Left lung (tissue), 10 donors: Measurements from ENCODE around the gene WNT1. TPM values are rescaled to one million over a fixed set of nuclear protein-coding genes. Genes with fewer than 3 reads are reported as not detected.
A peak's percentile ranks its signal among the peaks of the same experiment; 100 is the strongest.

ENCODE experiments used
- ATAC-seq: fragments of 200-7000 bp; cut with Tn5 transposase; one replicate; pipeline ENCODE4 v1.9.1; 2020; ENCODE audit warnings: moderate library complexity
- DNase-seq, 4 donors: peaks; one replicate each; pipeline ENCODE4 v3.0.0-alpha.2; 2013 to 2020
- H3K27ac ChIP-seq, 2 donors: fragments of 200-600 bp; sonication (generic) in 1 of 2; one replicate each; pipeline versions ENCODE4 v1.5.0 to v1.8.0; 2020 to 2021
- H3K27me3 ChIP-seq, 2 donors: fragments of 200-600 bp; sonication (generic) in 1 of 2; one replicate each; pipeline versions ENCODE4 v1.5.0 to v1.8.0; 2020 to 2021
- H3K36me3 ChIP-seq, 2 donors: fragments of 200-600 bp; sonication (generic) in 1 of 2; one replicate each; pipeline versions ENCODE4 v1.5.0 to v1.8.0; 2020 to 2021
- H3K4me1 ChIP-seq, 2 donors: fragments of 200-600 bp; one replicate each; pipeline ENCODE4 v1.8.0; 2021
- H3K4me3 ChIP-seq, 2 donors: fragments of 200-600 bp; sonication (generic) in 1 of 2; one replicate each; pipeline versions ENCODE4 v1.5.0 to v1.8.0; 2020 to 2021; ENCODE audit warnings: mild to moderate bottlenecking in 1 of 2
- H3K9me3 ChIP-seq, 2 donors: fragments of 200-600 bp; sonication (generic) in 1 of 2; one replicate each; pipeline versions ENCODE4 v1.5.0 to v1.8.0; 2020 to 2021
- intact Hi-C, 2 donors: fragments of 100-400 bp; cut with DNase I; formaldehyde crosslinking; loops; one replicate each; pipeline versions ENCODE4 v1.11.2 to v1.14.2; 2022
- polyA plus RNA-seq, 6 donors: library from polyadenylated mRNA; unstranded; fragments of 120-200 nt; gene quantifications; one replicate each; pipeline ENCODE4 v1.2.1, GENCODE V29; 2013; ENCODE audit not compliant: insufficient read length in 6 of 6
- total RNA-seq, 2 donors: library from RNA; stranded (reverse); fragmentation: NEBNext Ultra II Directional; extraction: Animal tissue kit (Norgen Biotek cat#: 25700); gene quantifications; one replicate each; pipeline ENCODE4 v1.2.1, GENCODE V29; 2021
- TF ChIP-seq, protein P1 (sequence below), 2 donors: fragments of 200-600 bp; sonication (generic) in 1 of 2; IDR thresholded peaks; one replicate each; pipeline versions ENCODE4 v1.5.0 to v1.8.0; 2021; ENCODE audit warnings: antibody characterized with exemption in 2 of 2
- donor health status: DM: no; HTN: yes; CAD: no.
- donor health status: DM: no; HTN: no; CAD: no.

Gene WNT1
- total and polyA plus RNA-seq, 8 donors: not detected

DNA sequence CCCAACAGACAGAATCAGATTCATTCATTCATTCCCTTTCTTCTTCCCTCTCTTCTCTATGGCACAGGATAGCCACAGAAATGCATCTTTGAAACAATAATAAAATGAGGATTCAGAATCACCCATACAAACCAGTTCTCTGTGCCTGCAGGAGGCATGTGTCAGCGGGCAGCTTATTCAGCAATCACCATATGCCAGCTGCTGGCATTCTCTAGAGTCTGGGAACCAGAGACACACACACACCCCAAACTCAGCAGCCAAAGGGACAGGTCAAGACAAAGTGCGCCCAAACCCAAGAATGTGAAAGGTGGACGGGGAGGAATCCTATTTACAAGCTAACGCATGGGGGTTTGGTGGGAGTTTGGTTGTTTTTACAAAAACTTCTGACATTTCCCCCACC lies 34.9 kb upstream of the WNT1 start:
- H3K9me3 ChIP-seq: no peaks in the 10 kb centered on the region
- no peak for DNase-seq
- no peak overlapping the region for H3K27ac ChIP-seq
- H3K4me3 ChIP-seq: no peak overlapping the region
- intact Hi-C loops: no loop called here
- no peak for ATAC-seq
- H3K27me3 ChIP-seq: no peaks in the 10 kb centered on the region
- TF ChIP-seq, protein P1, sequence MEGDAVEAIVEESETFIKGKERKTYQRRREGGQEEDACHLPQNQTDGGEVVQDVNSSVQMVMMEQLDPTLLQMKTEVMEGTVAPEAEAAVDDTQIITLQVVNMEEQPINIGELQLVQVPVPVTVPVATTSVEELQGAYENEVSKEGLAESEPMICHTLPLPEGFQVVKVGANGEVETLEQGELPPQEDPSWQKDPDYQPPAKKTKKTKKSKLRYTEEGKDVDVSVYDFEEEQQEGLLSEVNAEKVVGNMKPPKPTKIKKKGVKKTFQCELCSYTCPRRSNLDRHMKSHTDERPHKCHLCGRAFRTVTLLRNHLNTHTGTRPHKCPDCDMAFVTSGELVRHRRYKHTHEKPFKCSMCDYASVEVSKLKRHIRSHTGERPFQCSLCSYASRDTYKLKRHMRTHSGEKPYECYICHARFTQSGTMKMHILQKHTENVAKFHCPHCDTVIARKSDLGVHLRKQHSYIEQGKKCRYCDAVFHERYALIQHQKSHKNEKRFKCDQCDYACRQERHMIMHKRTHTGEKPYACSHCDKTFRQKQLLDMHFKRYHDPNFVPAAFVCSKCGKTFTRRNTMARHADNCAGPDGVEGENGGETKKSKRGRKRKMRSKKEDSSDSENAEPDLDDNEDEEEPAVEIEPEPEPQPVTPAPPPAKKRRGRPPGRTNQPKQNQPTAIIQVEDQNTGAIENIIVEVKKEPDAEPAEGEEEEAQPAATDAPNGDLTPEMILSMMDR (IDR thresholded peaks at IDR 0.05): no peak
- peaks cover 0 to 9% of the 10 kb centered on the region in 2 donors for H3K4me1 ChIP-seq
- peaks cover 0 to 42% of the 10 kb centered on the region in 2 donors for H3K36me3 ChIP-seq

DNA sequence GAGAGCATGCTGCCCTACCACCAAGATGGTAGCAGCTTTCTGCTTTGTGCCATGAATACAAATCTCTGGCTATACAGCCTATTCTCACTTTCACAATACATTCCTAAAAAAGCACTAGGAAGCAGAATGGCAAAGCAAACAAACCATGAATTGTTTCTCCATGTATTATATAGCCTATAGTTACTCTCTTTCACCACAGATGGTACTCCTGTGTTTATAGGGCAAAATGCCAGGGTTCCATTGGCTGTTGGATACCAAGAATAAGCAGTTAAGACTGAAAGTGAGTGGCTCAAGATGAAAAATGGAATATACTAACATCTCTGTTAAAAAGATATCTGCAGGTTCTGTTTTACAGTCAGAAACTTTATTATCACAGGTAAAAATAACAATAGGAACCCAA lies 31.9 kb upstream of the WNT1 start:
- no peak overlapping the region for H3K4me3 ChIP-seq
- TF ChIP-seq, protein P1 (IDR thresholded peaks at IDR 0.05): no peak
- no peak overlapping the region for H3K27ac ChIP-seq
- peaks cover 0 to 37% of the 10 kb centered on the region in 2 donors for H3K36me3 ChIP-seq
- no peaks in the 10 kb centered on the region for H3K27me3 ChIP-seq
- DNase-seq (no peak), ATAC-seq (peak; percentile 18)
- peaks cover 0 to 4% of the 10 kb centered on the region in 2 donors for H3K4me1 ChIP-seq
- no peaks in the 10 kb centered on the region for H3K9me3 ChIP-seq
- intact Hi-C loops: no loop called here

DNA sequence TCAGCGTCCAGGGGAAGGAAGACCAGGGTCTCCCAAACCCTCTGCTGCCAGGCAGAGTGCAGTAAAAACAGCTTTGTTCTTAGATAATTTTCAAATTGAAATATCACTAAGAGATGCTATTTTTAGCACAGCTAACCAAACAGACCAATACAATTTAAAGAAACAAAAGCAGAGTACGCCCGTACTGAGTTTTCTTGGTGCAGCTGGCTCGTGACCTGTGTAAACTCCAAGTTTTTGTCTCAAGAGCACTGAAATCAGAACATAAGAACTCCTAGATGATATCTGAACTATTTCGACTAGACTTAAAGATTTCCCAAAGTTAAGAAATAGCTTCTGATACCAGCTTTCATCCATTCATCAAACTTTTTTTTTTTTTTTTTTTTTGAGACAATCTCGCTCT lies 31.2 kb upstream of the WNT1 start:
- no peak overlapping the region for H3K4me3 ChIP-seq
- no peaks in the 10 kb centered on the region for H3K9me3 ChIP-seq
- peaks cover 0 to 4% of the 10 kb centered on the region in 2 donors for H3K4me1 ChIP-seq
- H3K27me3 ChIP-seq: no peaks in the 10 kb centered on the region
- TF ChIP-seq, protein P1 (IDR thresholded peaks at IDR 0.05): no peak
- intact Hi-C loops: no loop called here
- ATAC-seq: peak; percentile 76
- H3K36me3 ChIP-seq: peaks cover 0 to 40% of the 10 kb centered on the region in 2 donors
- DNase-seq: no peak
- no peak overlapping the region for H3K27ac ChIP-seq

GRCh38 chr12:48947727-48948126 lies 30.4 kb upstream of the WNT1 start:
- ATAC-seq: no peak
- DNase-seq: no peak
- no peak overlapping the region for H3K27ac ChIP-seq
- no peak overlapping the region for H3K4me3 ChIP-seq
- TF ChIP-seq, protein P1 (IDR thresholded peaks at IDR 0.05): no peak
- H3K9me3 ChIP-seq: no peaks in the 10 kb centered on the region
- peaks cover under 1 to 48% of the 10 kb centered on the region in 2 donors for H3K36me3 ChIP-seq
- intact Hi-C loops: no loop called here
- no peaks in the 10 kb centered on the region for H3K27me3 ChIP-seq
- peaks cover 0 to 4% of the 10 kb centered on the region in 2 donors for H3K4me1 ChIP-seq

GRCh38 chr12:48952691-48953090 lies 25.4 kb upstream of the WNT1 start:
- H3K36me3 ChIP-seq: peaks cover 3 to 46% of the 10 kb centered on the region in 2 donors
- TF ChIP-seq, protein P1 (IDR thresholded peaks at IDR 0.05): no peak
- peaks cover 12 to 37% of the 10 kb centered on the region in 2 donors for H3K4me1 ChIP-seq
- no peaks in the 10 kb centered on the region for H3K9me3 ChIP-seq
- DNase-seq: no peak
- no peak overlapping the region for H3K4me3 ChIP-seq
- ATAC-seq: no peak
- intact Hi-C loops: no loop called here
- no peaks in the 10 kb centered on the region for H3K27me3 ChIP-seq
- no peak overlapping the region for H3K27ac ChIP-seq
